ENCODE results near the gene RNF111. TPM values are rescaled to one million over a fixed set of nuclear protein-coding genes. Genes with fewer than 3 reads are reported as not detected.

The RNF111 gene
- total and polyA plus RNA-seq, 9 of the 15 experiments (the other 6 are each of a cell fraction or from before 2014, with no cell fraction given), result 7.9 to 26.0 (median 14.4) TPM

- POLR2A ChIA-PET, result interaction anchor here (0.6 to 1.8 kb wide), 4 partner anchors 14 to 871 kb away, joined by 3 to 5 read pairs (median 4); no protein-coding TSS in a partner anchor
- in situ Hi-C loops (cut with MboI) (no loop called here), intact Hi-C loops (cut with micrococcal nuclease) (no loop called here)
- TF ChIP-seq EP300 (IDR thresholded peaks at IDR 0.05; ENCODE audit: low read length), result peak; percentile 56
- TF ChIP-seq MIER1 (IDR thresholded peaks at IDR 0.05; ENCODE audit: low read depth), result no peak
- TF ChIP-seq TCF3 (CRISPR knock-in tag; IDR thresholded peaks at IDR 0.05), result peak; percentile 60
- no peak for TF ChIP-seq CHCHD3 (CRISPR knock-in tag; IDR thresholded peaks at IDR 0.05)
- TF ChIP-seq NCOR1 (IDR thresholded peaks at IDR 0.05), result peak; percentile 75
- TF ChIP-seq ESRRA (IDR thresholded peaks at IDR 0.05; ENCODE audit: borderline replicate concordance, low read depth), result peak; percentile 68; the same call in 1 of the 2 replicates
- TF ChIP-seq ARID1B (IDR thresholded peaks at IDR 0.05), result peak; percentile 81
- TF ChIP-seq NFIC (IDR thresholded peaks at IDR 0.05), result peak; percentile 41; the same call in 1 of the 2 replicates
- 0 out of 2 replicates have a peak, but pooled peaks have one; percentile 22 for TF ChIP-seq GATAD2B (IDR thresholded peaks at IDR 0.05; ENCODE audit: borderline replicate concordance)
- peak; percentile 70 for TF ChIP-seq TEAD4 (IDR thresholded peaks at IDR 0.05; ENCODE audit: low read length)
- TF ChIP-seq TEAD4 (CRISPR knock-in tag; IDR thresholded peaks at IDR 0.05; ENCODE audit: borderline replicate concordance), result no peak
- peak in 1 of 2 experiments; percentile 50; a peak in 1 of 4 replicates for TF ChIP-seq RCOR1 (IDR thresholded peaks at IDR 0.05; ENCODE audit: borderline replicate concordance in 1 of 2, low read depth in 2 of 2, low read length in 2 of 2)
- TF ChIP-seq ZNF282 (CRISPR knock-in tag; IDR thresholded peaks at IDR 0.05), result no peak
- peak; percentile 79 for TF ChIP-seq TAL1 (IDR thresholded peaks at IDR 0.05)
- TF ChIP-seq CBFA2T3 (IDR thresholded peaks at IDR 0.05), result peak; percentile 77
- TF ChIP-seq SREBF2 (CRISPR knock-in tag; IDR thresholded peaks at IDR 0.05), result no peak
- TF ChIP-seq FOXM1 (IDR thresholded peaks at IDR 0.05; ENCODE audit: low read depth), result peak; percentile 50; the same call in 1 of the 2 replicates
- no peak for TF ChIP-seq FOXM1 (CRISPR knock-in tag; IDR thresholded peaks at IDR 0.05; ENCODE audit: low read depth)
- TF ChIP-seq MTA2 (IDR thresholded peaks at IDR 0.05; ENCODE audit: low read depth), result peak; percentile 50; the same call in 1 of the 2 replicates
- no peak for TF ChIP-seq FOXO4 (CRISPR knock-in tag; IDR thresholded peaks at IDR 0.05)
- TF ChIP-seq CBFA2T2 (conservative IDR thresholded peaks at IDR 0.05), result peak; percentile 65
- no peak for TF ChIP-seq NR2C1 (IDR thresholded peaks at IDR 0.05)
- TF ChIP-seq NR2C1 (tag; IDR thresholded peaks at IDR 0.05), result 0 out of 2 replicates have a peak, but pooled peaks have one; percentile 8
- no peak for TF ChIP-seq GTF2F1 (IDR thresholded peaks at IDR 0.05; ENCODE audit: low read depth, low read length)
- no peak for TF ChIP-seq ZNF584 (CRISPR knock-in tag; IDR thresholded peaks at IDR 0.05; ENCODE audit: low read depth)
- TF ChIP-seq SOX6 (IDR thresholded peaks at IDR 0.05), result peak; percentile 70
- no peak overlapping the region for H2AFZ ChIP-seq (ENCODE audit: low read depth, low read length)
- no peak overlapping the region for H3K27ac ChIP-seq (ENCODE audit: extremely low read depth, low read depth, low read length)
- BruUV-seq (replicated peaks), result no TSS peak
- H3K9ac ChIP-seq (ENCODE audit: insufficient read depth in 1 of 2, low read depth in 2 of 2, low read length in 2 of 2), result no peak overlapping the region
- 30% methylated on average over 4 of the region's 4 CpGs for WGBS (ENCODE audit: insufficient coverage, low coverage, missing lambda C conversion rate)
- H3K9me3 ChIP-seq (replicated peaks; ENCODE audit: control insufficient read depth, insufficient read depth, low read depth, low read length), result no peaks in the 10 kb centered on the region
- H3K79me2 ChIP-seq (ENCODE audit: control insufficient read depth, insufficient read depth, low read length), result peaks cover 36% of the 10 kb centered on the region
- peaks cover 3 to 10% of the 10 kb centered on the region in 2 experiments; a peak in 4 of 5 replicates for H3K4me1 ChIP-seq (replicated peaks in 1 of 2; ENCODE audit: control insufficient read depth in 2 of 2, insufficient read depth in 2 of 2, low read length in 2 of 2)
- CTCF ChIA-PET (ENCODE audit: low intra/inter-chr PET ratio), result no interaction called here
- peaks cover 86% of the 10 kb centered on the region for H3K36me3 ChIP-seq (ENCODE audit: control insufficient read depth, insufficient read depth, low read length)
- H3K4me2 ChIP-seq (ENCODE audit: insufficient read depth, low read length), result no peak overlapping the region
- peak in 3 of 4 experiments; percentile 9 to 31 (median 27) for DNase-seq (ENCODE audit: extremely low read depth in 1 of 4, low spot score in 3 of 4)
- H3K27me3 ChIP-seq (ENCODE audit: control insufficient read depth in 2 of 2, insufficient read depth in 2 of 2, low read length in 2 of 2), result no peaks in the 10 kb centered on the region
- FAIRE-seq, result no peak
- H4K20me1 ChIP-seq (replicated peaks; ENCODE audit: control insufficient read depth, insufficient read depth, low read length), result no peaks in the 10 kb centered on the region; the same call in none of the 2 replicates
- H3K9me1 ChIP-seq (ENCODE audit: control insufficient read depth, insufficient read depth, low read length), result no peaks in the 10 kb centered on the region
- ATAC-seq, result no peak
- H3K4me3 ChIP-seq, result no peak overlapping the region
Observed at GRCh38 chr15:59111251-59111650, 123.8 kb downstream of the RNF111 start.

Measured in K562 (cell line).